Tibial artery (tissue), 4 donors: ENCODE data around the gene KLHL30.

ENCODE experiments used
- DNase-seq, 2 donors: peaks; one replicate each; pipeline ENCODE4 v3.0.0-alpha.2; 2019
- H3K27ac ChIP-seq, 2 donors: fragments of 200-600 bp; sonication (generic) in 1 of 2; 1 replicate in 1 of 2; 2 replicates in 1 of 2; pipeline ENCODE4 v1.5.1; 2018 to 2019; ENCODE audit warnings: mild to moderate bottlenecking in 1 of 2
- H3K27me3 ChIP-seq, 2 donors: fragments of 200-600 bp; sonication (generic) in 1 of 2; one replicate each; pipeline versions ENCODE4 v1.5.1 to v1.6.0; 2016 to 2019
- H3K36me3 ChIP-seq, 3 donors: fragments of 200-600 bp; sonication (generic) in 2 of 3; one replicate each; pipeline ENCODE4 v1.5.1; 2016 to 2019; ENCODE audit warnings: mild to moderate bottlenecking in 2 of 3
- H3K4me1 ChIP-seq, 4 donors: fragments of 200-600 bp; sonication (generic) in 2 of 4; 1 replicate in 3 of 4; 2 replicates in 1 of 4; pipeline ENCODE4 v1.5.1; 2016 to 2019
- H3K4me3 ChIP-seq, 2 donors: fragments of 200-600 bp; sonication (generic) in 1 of 2; 1 replicate in 1 of 2; 2 replicates in 1 of 2; pipeline ENCODE4 v1.5.1; 2018 to 2019; ENCODE audit warnings: mild to moderate bottlenecking in 2 of 2
- H3K9me3 ChIP-seq, 3 donors: fragments of 200-600 bp; sonication (generic) in 1 of 3; one replicate each; pipeline ENCODE4 v1.5.1; 2016 to 2019
- intact Hi-C: fragments of 100-400 bp; cut with DNase I; formaldehyde crosslinking; loops from one replicate; pipeline ENCODE4 v1.15.0; 2023; ENCODE audit warnings: low total_unique reads
- TF ChIP-seq, protein P1 (sequence below), 2 experiments: fragments of 200-600 bp in 1 of 2; fragments of 450-650 bp in 1 of 2; IDR thresholded peaks; one replicate each; pipeline ENCODE4 v1.5.1; 2017 to 2019; ENCODE audit warnings: antibody characterized with exemption in 2 of 2, mild to moderate bottlenecking in 1 of 2, moderate library complexity in 1 of 2

The KLHL30 gene

GRCh38 chr2:238121511-238122286 is 16.8 kb upstream of the KLHL30 start:
- H3K27me3 ChIP-seq: peaks cover 0 to 23% of the 10 kb centered on the region in 2 donors
- no peak overlapping the region for H3K27ac ChIP-seq
- TF ChIP-seq, protein P1, sequence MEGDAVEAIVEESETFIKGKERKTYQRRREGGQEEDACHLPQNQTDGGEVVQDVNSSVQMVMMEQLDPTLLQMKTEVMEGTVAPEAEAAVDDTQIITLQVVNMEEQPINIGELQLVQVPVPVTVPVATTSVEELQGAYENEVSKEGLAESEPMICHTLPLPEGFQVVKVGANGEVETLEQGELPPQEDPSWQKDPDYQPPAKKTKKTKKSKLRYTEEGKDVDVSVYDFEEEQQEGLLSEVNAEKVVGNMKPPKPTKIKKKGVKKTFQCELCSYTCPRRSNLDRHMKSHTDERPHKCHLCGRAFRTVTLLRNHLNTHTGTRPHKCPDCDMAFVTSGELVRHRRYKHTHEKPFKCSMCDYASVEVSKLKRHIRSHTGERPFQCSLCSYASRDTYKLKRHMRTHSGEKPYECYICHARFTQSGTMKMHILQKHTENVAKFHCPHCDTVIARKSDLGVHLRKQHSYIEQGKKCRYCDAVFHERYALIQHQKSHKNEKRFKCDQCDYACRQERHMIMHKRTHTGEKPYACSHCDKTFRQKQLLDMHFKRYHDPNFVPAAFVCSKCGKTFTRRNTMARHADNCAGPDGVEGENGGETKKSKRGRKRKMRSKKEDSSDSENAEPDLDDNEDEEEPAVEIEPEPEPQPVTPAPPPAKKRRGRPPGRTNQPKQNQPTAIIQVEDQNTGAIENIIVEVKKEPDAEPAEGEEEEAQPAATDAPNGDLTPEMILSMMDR (IDR thresholded peaks at IDR 0.05): no peak
- no peak overlapping the region for H3K4me3 ChIP-seq
- intact Hi-C loops: no loop called here
- H3K4me1 ChIP-seq: no peaks in the 10 kb centered on the region
- no peak for DNase-seq
- H3K36me3 ChIP-seq: no peaks in the 10 kb centered on the region
- no peaks in the 10 kb centered on the region for H3K9me3 ChIP-seq

GRCh38 chr2:238122287-238123217 is 15.9 kb upstream of the KLHL30 start:
- no peaks in the 10 kb centered on the region for H3K9me3 ChIP-seq
- no peak overlapping the region for H3K4me3 ChIP-seq
- DNase-seq: no peak

DNA sequence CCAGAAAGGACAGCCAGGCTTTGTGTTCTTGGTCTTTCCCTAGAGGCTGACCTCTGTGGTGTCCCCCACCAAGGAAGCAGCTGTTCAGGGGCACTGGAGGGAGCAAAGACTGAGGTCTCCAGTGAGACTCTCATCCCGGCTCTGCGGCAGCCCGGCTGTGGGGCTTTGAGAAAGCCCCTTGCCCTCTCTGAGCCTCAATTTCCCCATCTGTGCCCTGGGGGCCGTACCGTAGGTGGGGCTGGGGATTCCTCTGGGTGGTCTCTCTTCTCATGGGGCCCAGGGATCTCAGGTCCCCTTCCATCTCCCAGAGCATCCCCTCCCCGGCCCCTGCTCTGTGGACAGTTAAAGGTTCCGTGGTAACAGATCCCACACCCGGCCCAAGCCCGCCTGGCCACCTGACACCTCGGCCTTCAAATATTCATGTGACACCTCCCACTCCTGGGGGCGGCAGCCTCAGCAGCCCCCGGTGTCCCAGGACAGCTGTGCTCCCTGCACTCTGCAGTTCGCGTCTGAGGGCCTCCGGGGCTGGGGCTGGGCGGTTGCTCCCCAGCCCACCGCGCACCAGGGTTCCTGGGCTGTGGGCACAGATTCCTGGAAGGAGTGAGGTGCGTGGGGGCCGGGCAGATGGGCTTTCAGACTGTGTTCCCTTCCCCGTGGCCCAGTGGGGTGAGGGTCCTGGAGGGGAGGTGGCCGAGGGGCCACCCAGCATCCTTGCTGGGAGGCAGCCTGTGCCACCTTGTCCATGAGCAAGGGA is 15.1 kb upstream of the KLHL30 start:
- no peaks in the 10 kb centered on the region for H3K9me3 ChIP-seq
- no peak overlapping the region for H3K27ac ChIP-seq
- intact Hi-C loops: no loop called here
- H3K4me1 ChIP-seq: peaks cover 0 to 9% (median 7%) of the 10 kb centered on the region in 4 donors
- peaks cover 0 to 10% of the 10 kb centered on the region in 2 donors for H3K27me3 ChIP-seq
- H3K36me3 ChIP-seq: no peaks in the 10 kb centered on the region
- H3K4me3 ChIP-seq: no peak overlapping the region
- TF ChIP-seq, protein P1 (IDR thresholded peaks at IDR 0.05): no peak
- DNase-seq: no peak

More at GRCh38 chr2:238122287-238123217, 15.9 kb upstream of the KLHL30 start:
- Histone ChIP-seq H3K27ac (no peak overlapping the region), H3K36me3 (no peaks in the 10 kb centered on the region), H3K4me1 (peaks cover 0 to 6% (median 6%) of the 10 kb centered on the region in 4 donors), H3K27me3 (peaks cover 0 to 15% of the 10 kb centered on the region in 2 donors)
- intact Hi-C loops: no loop called here
- TF ChIP-seq, protein P1 (IDR thresholded peaks at IDR 0.05): no peak

DNA sequence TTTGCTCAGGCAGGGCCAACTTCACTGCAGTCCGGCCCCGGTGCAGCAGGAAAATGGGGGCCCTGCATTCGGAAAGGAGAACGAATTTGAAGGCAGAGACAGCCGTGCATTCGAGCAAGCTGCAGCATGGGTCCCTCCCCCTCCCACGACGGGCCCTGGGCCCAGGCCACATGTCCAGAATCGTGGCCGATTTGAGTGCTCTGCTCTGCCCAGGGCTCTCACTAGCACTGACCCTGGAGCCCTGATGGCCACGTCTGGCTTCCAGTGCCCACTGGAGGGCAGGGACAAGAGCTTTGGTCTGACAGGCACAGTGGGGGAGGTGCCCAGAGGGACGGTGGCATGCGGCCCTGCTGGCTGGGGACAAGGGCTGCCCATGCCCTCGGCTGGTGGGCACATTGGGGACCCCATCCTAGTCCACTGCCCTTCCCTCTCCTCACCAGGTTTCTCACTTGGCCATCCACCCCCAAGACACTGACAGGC is 14.4 kb upstream of the KLHL30 start:
- Histone ChIP-seq H3K36me3 (no peaks in the 10 kb centered on the region), H3K27ac (no peak overlapping the region), H3K4me1 (peaks cover 0 to 9% (median 7%) of the 10 kb centered on the region in 4 donors), H3K4me3 (no peak overlapping the region), H3K9me3 (no peaks in the 10 kb centered on the region), H3K27me3 (peaks cover 0 to 10% of the 10 kb centered on the region in 2 donors)
- TF ChIP-seq, protein P1 (IDR thresholded peaks at IDR 0.05): no peak
- DNase-seq: no peak
- intact Hi-C loops: no loop called here

DNA sequence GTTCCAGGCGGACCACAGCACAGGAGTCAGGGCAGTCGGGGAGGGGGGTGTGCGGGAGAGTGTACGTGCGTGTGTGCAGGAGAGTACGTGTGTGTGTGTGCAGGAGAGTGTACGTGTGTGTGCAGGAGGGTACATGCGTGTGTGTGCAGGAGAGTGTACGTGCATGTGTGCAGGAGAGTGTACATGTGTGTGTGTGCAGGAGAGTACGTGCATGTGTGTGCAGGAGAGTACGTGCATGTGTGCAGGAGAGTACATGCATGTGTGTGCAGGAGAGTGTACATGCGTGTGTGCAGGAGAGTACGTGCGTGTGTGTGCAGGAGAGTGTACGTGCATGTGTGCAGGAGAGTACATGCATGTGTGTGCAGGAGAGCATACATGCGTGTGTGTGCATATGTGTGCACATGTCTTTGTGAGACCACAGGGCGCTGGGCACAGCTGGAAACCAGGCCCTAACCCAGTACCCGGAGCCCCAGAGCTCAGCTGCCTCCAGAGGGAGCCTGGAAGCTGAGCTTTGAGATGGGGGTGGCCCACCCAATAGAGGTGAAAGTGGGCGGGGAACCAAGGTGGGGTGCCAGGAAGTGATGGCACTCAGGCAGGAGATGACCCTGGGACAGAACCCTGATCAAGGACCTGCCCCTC is 13.9 kb upstream of the KLHL30 start:
- Histone ChIP-seq H3K27ac (no peak overlapping the region), H3K27me3 (peaks cover 0 to 10% of the 10 kb centered on the region in 2 donors), H3K4me1 (peaks cover 0 to 9% (median 7%) of the 10 kb centered on the region in 4 donors), H3K36me3 (no peaks in the 10 kb centered on the region), H3K9me3 (no peaks in the 10 kb centered on the region), H3K4me3 (no peak overlapping the region)
- DNase-seq: no peak
- intact Hi-C loops: no loop called here
- TF ChIP-seq, protein P1 (IDR thresholded peaks at IDR 0.05): no peak
